PFSK-1 (cell line): Measurements from ENCODE around the gene NDEL1.

Experiments used
- FOXP2 ChIP-seq: optimal IDR thresholded peaks from 2 replicates; pipeline ENCODE3; 2011; ENCODE audit warnings: borderline replicate concordance, control low read depth, inconsistent platforms; ENCODE audit not compliant: insufficient read depth; ENCODE audit errors: extremely low read length, extremely low read depth
- POLR2AphosphoS5 ChIP-seq: IDR thresholded peaks from 2 replicates; pipeline ENCODE4 v1.6.1; 2012; ENCODE audit warnings: low read depth, mild to moderate bottlenecking, control low read depth, low read length, moderate library complexity
- REST ChIP-seq, 2 experiments: IDR thresholded peaks; 2 replicates each; pipeline versions ENCODE4 v1.6.1 to v1.8.0; 2011 to 2012; ENCODE audit warnings: low read depth in 2 of 2, low read length in 2 of 2, control low read depth in 1 of 2, inconsistent platforms in 1 of 2, mild to moderate bottlenecking in 1 of 2, moderate library complexity in 1 of 2; ENCODE audit not compliant: insufficient read depth in 1 of 2
- SIN3A ChIP-seq: IDR thresholded peaks from 2 replicates; pipeline ENCODE4 v1.6.1; 2012; ENCODE audit warnings: mild to moderate bottlenecking, low read length, moderate library complexity, borderline replicate concordance; ENCODE audit not compliant: insufficient read depth
- TAF1 ChIP-seq: IDR thresholded peaks from 2 replicates; pipeline ENCODE4 v1.6.1; 2012; ENCODE audit warnings: low read length, control low read depth, borderline replicate concordance; ENCODE audit not compliant: insufficient read depth

NDEL1 gene

GRCh38 chr17:8398980-8399379, 36.7 kb upstream of the NDEL1 start:
- TF ChIP-seq SIN3A (no peak), FOXP2 (no peak), TAF1 (no peak), REST (IDR thresholded peaks at IDR 0.05; ENCODE audit: insufficient read depth in 1 of 2, low read depth in 2 of 2, low read length in 2 of 2) (peak; percentile 33 to 74; a peak in 2 of 4 replicates), POLR2AphosphoS5 (no peak)

- TF ChIP-seq POLR2AphosphoS5, result no peak
- TF ChIP-seq SIN3A, result no peak
- no peak for TF ChIP-seq FOXP2
- no peak for TF ChIP-seq REST (IDR thresholded peaks at IDR 0.05; ENCODE audit: insufficient read depth in 1 of 2, low read depth in 2 of 2, low read length in 2 of 2)
- TF ChIP-seq TAF1, result no peak
These were observed 34.6 kb upstream of the NDEL1 start for GRCh38 chr17:8401107-8401506.

DNA sequence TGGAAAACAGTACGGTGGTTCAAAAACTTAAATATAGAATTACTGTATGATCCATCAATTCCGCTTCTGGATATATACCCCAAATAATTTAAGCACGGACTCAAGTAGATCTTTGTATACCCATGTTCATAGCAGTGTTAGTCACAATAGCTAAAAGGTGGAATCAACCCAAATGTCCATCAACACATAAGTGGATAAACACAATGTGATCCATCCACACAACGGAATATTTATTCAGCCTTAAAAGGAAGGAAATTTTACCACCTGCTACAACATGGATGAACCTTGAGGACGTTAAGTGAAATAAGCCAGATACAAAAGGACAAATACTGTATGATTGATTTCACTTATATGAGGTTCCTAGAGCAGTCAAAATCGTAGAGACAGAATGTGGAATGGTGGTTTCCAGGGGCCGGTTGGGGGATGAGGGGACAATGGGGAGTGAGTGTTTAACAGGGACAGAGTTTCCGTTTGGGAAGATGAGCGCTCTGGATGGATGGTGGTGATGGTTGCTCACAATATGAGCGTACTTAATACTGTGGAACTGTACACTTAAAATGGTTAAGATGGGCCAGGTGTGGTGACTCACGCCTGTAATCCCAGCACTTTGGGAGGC, 32.7 kb upstream of the NDEL1 start:
- no peak for TF ChIP-seq SIN3A
- TF ChIP-seq POLR2AphosphoS5, result no peak
- TF ChIP-seq FOXP2, result no peak
- TF ChIP-seq TAF1, result no peak
- TF ChIP-seq REST (IDR thresholded peaks at IDR 0.05; ENCODE audit: insufficient read depth in 1 of 2, low read depth in 2 of 2, low read length in 2 of 2), result no peak

DNA sequence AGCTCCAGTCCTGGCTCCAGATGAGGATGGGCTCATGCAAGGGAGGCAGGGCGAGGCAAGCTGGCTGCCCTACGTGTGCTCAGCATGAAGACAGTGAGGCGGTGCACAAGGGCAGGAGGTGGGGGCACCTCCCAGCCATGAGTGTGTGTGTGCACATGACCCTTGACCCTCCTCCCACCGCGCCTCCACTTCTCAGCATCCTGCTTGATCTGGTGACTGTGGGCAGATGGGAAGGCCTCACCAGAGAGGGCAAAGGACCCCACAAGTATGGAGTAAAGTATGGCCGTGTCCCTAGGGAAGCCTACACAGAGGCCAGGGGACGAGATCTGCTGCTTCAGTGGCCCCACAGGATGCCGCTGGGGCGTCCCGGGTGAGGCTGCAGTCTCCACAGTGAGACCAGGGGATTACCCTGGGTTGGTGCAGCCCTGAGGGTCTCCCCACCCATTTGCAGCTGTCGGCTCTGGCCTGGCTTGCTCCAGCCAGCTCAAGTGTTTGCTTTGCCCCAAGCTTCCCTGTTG, 30.1 kb upstream of the NDEL1 start:
- TF ChIP-seq SIN3A, result no peak
- no peak for TF ChIP-seq REST (IDR thresholded peaks at IDR 0.05; ENCODE audit: insufficient read depth in 1 of 2, low read depth in 2 of 2, low read length in 2 of 2)
- TF ChIP-seq TAF1, result no peak
- no peak for TF ChIP-seq POLR2AphosphoS5
- no peak for TF ChIP-seq FOXP2
